HepG2 (cell line): ENCODE results near the gene CABLES2. TPM values are rescaled to one million over a fixed set of nuclear protein-coding genes. Genes with fewer than 3 reads are reported as not detected.

Source experiments
- BRD4 ChIP-seq: sonication (generic); formaldehyde crosslinking; IDR thresholded peaks from 2 replicates; pipeline ENCODE4 v1.4.0; 2020; ENCODE audit warnings: missing genetic modification reagents
- IRF9 ChIP-seq: sonication (generic); formaldehyde crosslinking; IDR thresholded peaks from 2 replicates; pipeline ENCODE4 v1.8.0; 2022; ENCODE audit warnings: missing genetic modification reagents, mild to moderate bottlenecking, borderline replicate concordance
- MEIS2 ChIP-seq: sonication (generic); formaldehyde crosslinking; IDR thresholded peaks from 2 replicates; pipeline ENCODE4 v1.9.0; 2021; ENCODE audit warnings: mild to moderate bottlenecking, missing genetic modification reagents
- NFIC ChIP-seq: IDR thresholded peaks from 2 replicates; pipeline ENCODE4 v1.6.1; 2012; ENCODE audit warnings: mild to moderate bottlenecking, low read length, inconsistent platforms
- RFX1 ChIP-seq: fragments of 450-650 bp; IDR thresholded peaks from 2 replicates; pipeline ENCODE4 v1.6.1; 2017
- RFXAP ChIP-seq: sonication (generic); formaldehyde crosslinking; IDR thresholded peaks from 2 replicates; pipeline ENCODE4 v1.4.0; 2020; ENCODE audit warnings: missing genetic modification reagents, borderline replicate concordance
- SMAD3 ChIP-seq: sonication (generic); formaldehyde crosslinking; IDR thresholded peaks from 2 replicates; pipeline ENCODE4 v1.4.0; 2020; ENCODE audit warnings: missing genetic modification reagents
- TMF1 ChIP-seq: sonication (generic); formaldehyde crosslinking; IDR thresholded peaks from 2 replicates; pipeline ENCODE4 v1.8.1; 2022; ENCODE audit warnings: low read depth, missing genetic modification reagents
- ZNF160 ChIP-seq: sonication (generic); formaldehyde crosslinking; IDR thresholded peaks from 2 replicates; pipeline ENCODE4 v1.8.0; 2022; ENCODE audit warnings: mild to moderate bottlenecking, inconsistent platforms, missing genetic modification reagents
- ZNF20 ChIP-seq: sonication (generic); formaldehyde crosslinking; IDR thresholded peaks from 2 replicates; pipeline ENCODE4 v1.4.0; 2020; ENCODE audit warnings: mild to moderate bottlenecking, moderate library complexity, missing genetic modification reagents
- ZNF367 ChIP-seq: sonication (generic); formaldehyde crosslinking; IDR thresholded peaks from 2 replicates; pipeline ENCODE4 v1.4.0; 2020; ENCODE audit warnings: missing genetic modification reagents, borderline replicate concordance
- ZNF44 ChIP-seq: sonication (generic); formaldehyde crosslinking; IDR thresholded peaks from 2 replicates; pipeline ENCODE4 v1.5.1; 2020; ENCODE audit warnings: mild to moderate bottlenecking, missing genetic modification reagents
- ZNF546 ChIP-seq: sonication (generic); formaldehyde crosslinking; conservative IDR thresholded peaks from 2 replicates; pipeline ENCODE4 v1.8.1; 2023; ENCODE audit warnings: mild to moderate bottlenecking, missing genetic modification reagents
- ZNF589 ChIP-seq: sonication (generic); formaldehyde crosslinking; conservative IDR thresholded peaks from 2 replicates; pipeline ENCODE4 v1.8.0; 2022; ENCODE audit warnings: mild to moderate bottlenecking, moderate library complexity, missing genetic modification reagents
- ZNF646 ChIP-seq: sonication (generic); formaldehyde crosslinking; IDR thresholded peaks from 2 replicates; pipeline ENCODE4 v1.9.0; 2021; ENCODE audit warnings: mild to moderate bottlenecking, missing genetic modification reagents
- polyA plus RNA-seq, 8 experiments: library from polyadenylated mRNA; depleted of rRNA in 3 of 8; stranded (reverse) in 7 of 8; unstranded in 1 of 8; fragments of >200 nt; fragmentation: Illumina TruSeq in 4 of 8; extraction: Trizol in 4 of 8; gene quantifications; 2 replicates each; pipeline versions ENCODE4 v1.2.1 to v1.2.3, GENCODE V29; 2011 to 2016; ENCODE audit warnings: low read depth in 4 of 8, missing spikeins in 1 of 8, mixed read lengths in 1 of 8; ENCODE audit not compliant: insufficient read depth in 1 of 8
- total RNA-seq, 5 experiments: library from RNA; depleted of rRNA; stranded (reverse); fragments of >200 nt; fragmentation: Illumina TruSeq; extraction: Trizol; gene quantifications; 2 replicates each; pipeline ENCODE4 v1.2.3, GENCODE V29; 2016; ENCODE audit warnings: low read depth in 1 of 5
- TF ChIP-seq, protein P1 (sequence below): sonication (generic); formaldehyde crosslinking; IDR thresholded peaks from 2 replicates; pipeline ENCODE4 v1.4.0; 2020; ENCODE audit warnings: low read depth, missing genetic modification reagents
- TF ChIP-seq, protein P2 (sequence below): sonication (generic); formaldehyde crosslinking; conservative IDR thresholded peaks from 2 replicates; pipeline ENCODE4 v1.4.0; 2020; ENCODE audit warnings: missing genetic modification reagents

CABLES2 gene
- total and polyA plus RNA-seq, 2 of the 13 experiments (the other 11 are each of a cell fraction or from before 2014, with no cell fraction given), result 5.2 to 9.7 TPM

DNA sequence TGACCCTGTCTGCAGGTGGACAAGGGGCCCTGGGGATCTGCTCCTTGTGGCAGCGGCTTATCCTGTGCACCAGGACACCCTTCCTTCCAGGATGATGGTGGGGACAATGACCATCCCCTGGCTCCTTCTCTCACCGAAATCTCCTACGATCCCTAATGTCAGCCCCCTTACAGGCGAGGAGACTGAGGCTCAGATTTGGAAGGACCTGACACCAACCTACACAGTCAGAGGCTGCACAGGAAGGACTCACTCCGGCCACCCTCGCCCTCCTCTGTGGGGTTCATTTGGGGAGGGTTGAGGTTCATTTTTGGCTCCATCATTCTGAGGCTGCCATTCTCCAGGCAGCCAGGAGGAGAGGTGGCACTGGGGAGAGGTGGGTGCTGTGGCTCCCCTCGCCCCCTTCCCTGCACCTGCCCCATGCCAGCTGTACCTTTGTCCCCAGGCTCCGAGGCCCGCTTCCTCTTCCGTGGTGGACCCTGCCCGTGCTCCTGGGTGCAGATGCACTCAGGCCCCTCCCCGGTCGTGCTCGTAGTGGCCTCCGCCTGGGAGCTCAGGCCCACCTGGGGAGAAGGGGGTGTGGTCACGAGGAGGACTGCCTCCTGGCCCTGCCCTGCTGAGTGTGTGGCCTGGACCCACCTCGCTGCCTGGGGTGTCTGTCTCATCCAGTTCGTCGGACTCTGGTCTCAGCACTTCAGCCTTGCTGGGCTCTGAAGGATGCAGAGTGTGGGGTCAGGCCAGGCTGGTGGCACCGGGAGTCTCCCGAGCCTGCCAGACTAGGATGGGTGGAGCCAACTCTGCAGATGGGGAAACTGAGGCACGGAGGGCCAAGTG lies 5.3 kb upstream of the CABLES2 start (continued):
- TF ChIP-seq IRF9 (CRISPR knock-in tag), result peak; percentile 4
- TF ChIP-seq, protein P1, sequence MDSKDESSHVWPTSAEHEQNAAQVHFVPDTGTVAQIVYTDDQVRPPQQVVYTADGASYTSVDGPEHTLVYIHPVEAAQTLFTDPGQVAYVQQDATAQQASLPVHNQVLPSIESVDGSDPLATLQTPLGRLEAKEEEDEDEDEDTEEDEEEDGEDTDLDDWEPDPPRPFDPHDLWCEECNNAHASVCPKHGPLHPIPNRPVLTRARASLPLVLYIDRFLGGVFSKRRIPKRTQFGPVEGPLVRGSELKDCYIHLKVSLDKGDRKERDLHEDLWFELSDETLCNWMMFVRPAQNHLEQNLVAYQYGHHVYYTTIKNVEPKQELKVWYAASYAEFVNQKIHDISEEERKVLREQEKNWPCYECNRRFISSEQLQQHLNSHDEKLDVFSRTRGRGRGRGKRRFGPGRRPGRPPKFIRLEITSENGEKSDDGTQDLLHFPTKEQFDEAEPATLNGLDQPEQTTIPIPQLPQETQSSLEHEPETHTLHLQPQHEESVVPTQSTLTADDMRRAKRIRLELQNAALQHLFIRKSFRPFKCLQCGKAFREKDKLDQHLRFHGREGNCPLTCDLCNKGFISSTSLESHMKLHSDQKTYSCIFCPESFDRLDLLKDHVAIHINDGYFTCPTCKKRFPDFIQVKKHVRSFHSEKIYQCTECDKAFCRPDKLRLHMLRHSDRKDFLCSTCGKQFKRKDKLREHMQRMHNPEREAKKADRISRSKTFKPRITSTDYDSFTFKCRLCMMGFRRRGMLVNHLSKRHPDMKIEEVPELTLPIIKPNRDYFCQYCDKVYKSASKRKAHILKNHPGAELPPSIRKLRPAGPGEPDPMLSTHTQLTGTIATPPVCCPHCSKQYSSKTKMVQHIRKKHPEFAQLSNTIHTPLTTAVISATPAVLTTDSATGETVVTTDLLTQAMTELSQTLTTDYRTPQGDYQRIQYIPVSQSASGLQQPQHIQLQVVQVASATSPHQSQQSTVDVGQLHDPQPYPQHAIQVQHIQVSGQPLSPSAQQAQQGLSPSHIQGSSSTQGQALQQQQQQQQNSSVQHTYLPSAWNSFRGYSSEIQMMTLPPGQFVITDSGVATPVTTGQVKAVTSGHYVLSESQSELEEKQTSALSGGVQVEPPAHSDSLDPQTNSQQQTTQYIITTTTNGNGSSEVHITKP (CRISPR knock-in tag), result no peak
- peak; percentile 42; the same call in 1 of the 2 replicates for TF ChIP-seq ZNF160 (CRISPR knock-in tag)
- no peak for TF ChIP-seq NFIC
- TF ChIP-seq ZNF589 (CRISPR knock-in tag), result 0 out of 2 replicates have a peak, but pooled peaks have one; percentile 26
- TF ChIP-seq ZNF44 (CRISPR knock-in tag), result no peak
- TF ChIP-seq SMAD3 (CRISPR knock-in tag), result no peak
- no peak for TF ChIP-seq RFX1
- TF ChIP-seq ZNF20 (CRISPR knock-in tag), result no peak
- TF ChIP-seq BRD4 (CRISPR knock-in tag), result 0 out of 2 replicates have a peak, but pooled peaks have one; percentile 28
- no peak for TF ChIP-seq ZNF367 (CRISPR knock-in tag)
- TF ChIP-seq TMF1, result no peak
- TF ChIP-seq MEIS2 (CRISPR knock-in tag), result peak; percentile 69; the same call in 1 of the 2 replicates
- no peak for TF ChIP-seq ZNF646 (CRISPR knock-in tag)
- TF ChIP-seq, protein P2, sequence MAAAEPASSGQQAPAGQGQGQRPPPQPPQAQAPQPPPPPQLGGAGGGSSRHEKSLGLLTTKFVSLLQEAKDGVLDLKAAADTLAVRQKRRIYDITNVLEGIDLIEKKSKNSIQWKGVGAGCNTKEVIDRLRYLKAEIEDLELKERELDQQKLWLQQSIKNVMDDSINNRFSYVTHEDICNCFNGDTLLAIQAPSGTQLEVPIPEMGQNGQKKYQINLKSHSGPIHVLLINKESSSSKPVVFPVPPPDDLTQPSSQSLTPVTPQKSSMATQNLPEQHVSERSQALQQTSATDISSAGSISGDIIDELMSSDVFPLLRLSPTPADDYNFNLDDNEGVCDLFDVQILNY, result 0 out of 2 replicates have a peak, but pooled peaks have one; percentile 14
- no peak for TF ChIP-seq ZNF546 (CRISPR knock-in tag)
- TF ChIP-seq RFXAP (CRISPR knock-in tag), result peak; percentile 14; the same call in 1 of the 2 replicates
